ENCODE data around the gene PNLDC1. TPM values are rescaled to one million over a fixed set of nuclear protein-coding genes. Genes with fewer than 3 reads are reported as not detected.
"Not testable (repeated sequence)": the region's sequence is repeated elsewhere in the genome, so short reads cannot be mapped to it uniquely, and the experiment has no call there.

The PNLDC1 gene
- total RNA-seq, 1 experiment from 2014 or later: not detected

DNA sequence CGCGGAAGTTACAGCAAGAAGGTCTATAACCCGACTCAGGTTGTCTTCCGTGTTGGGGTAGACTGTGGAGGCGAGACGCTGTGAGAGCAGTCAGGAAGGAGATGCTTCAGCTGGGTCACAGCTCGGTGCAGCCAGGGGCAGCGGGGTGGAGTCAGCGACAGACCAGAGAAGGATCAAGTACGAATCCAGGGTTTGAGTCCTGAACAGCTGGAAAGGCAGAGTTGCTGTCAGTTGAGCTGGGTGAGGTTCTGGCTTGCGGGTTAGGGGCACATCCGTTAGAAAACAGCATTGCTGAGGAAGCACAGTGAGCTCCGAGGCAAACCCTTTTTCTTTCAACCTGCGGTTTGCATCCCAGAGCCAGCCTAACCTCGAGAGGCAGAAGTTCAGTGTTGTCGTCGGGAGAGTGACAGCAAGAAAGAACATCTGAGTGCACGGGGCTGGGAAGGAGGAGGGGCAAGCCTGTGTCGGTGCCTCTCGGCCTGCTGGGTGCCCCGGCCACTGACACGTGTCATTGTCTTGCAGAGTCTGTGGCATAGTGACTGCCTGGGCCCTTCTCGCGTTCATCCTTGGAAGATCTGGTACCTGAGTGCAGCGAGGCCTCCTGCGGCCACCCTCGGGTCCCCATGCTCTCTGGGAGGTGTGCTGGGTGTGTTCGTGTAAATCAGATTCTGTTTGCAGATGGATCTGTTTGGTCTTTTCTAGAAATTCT, 20.0 kb downstream of the PNLDC1 start:
- no peak for DNase-seq (ENCODE audit: low read depth)

DNA sequence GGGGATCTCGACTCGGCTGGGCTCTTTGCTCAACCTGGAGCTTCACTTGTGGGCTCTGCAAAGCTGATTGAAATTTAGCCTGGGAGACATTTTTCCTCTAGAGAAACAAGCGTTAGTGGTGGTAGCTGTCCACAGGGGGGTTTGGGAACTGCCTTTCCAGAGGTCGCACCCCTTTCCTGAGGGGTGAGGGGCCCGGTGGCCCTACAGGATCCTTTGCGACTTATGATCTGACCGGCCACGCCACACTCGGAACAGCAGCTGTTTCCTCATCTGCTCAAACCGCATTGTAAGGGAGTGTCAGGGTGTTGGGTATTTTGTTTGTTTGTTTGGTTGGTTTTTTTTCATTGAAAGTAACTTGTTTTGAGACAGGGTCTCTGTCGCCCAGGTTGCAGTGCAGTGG, 21.0 kb downstream of the PNLDC1 start:
- no peak for DNase-seq (ENCODE audit: low read depth)

DNA sequence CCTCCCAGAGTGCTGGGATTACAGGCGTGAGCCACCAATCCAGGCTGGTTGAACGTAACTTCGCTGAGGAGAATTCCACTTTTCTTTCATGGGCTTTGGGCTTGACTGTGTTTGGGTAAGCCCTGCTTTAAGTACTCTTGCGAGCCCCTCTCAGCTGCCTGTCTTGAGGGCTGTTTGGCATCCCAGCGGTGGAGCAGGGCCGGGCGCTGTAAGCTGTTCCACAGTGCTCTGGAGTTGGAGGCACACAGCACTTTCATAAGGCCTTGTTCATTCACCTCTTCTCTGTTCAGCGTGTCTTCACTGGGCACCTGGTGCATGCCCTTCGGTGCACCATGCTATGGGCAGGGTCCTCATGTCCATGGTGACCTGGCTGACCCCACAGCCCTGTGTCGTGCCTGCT, 21.6 kb downstream of the PNLDC1 start:
- DNase-seq (ENCODE audit: low read depth): no peak

DNA sequence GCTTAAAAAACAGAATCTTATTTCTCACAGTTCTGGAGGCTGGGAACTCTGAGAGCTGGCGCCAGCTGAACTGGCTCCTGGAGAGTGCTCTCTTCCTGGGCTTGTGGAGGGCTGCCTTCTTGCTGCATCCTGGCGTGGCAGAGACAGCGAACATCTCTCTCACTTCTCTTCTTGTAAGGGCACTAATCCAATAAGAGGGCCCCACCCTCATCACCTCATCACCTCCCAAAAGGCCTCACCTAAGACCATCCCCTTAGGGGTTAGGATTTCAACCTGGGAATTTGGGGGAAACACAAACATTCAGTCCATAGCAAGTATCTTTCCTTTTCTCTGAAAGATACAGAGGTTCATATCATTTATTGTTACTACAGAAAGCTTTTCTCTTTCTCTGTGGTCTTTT, 23.9 kb downstream of the PNLDC1 start:
- no peak for DNase-seq (ENCODE audit: low read depth)

DNA sequence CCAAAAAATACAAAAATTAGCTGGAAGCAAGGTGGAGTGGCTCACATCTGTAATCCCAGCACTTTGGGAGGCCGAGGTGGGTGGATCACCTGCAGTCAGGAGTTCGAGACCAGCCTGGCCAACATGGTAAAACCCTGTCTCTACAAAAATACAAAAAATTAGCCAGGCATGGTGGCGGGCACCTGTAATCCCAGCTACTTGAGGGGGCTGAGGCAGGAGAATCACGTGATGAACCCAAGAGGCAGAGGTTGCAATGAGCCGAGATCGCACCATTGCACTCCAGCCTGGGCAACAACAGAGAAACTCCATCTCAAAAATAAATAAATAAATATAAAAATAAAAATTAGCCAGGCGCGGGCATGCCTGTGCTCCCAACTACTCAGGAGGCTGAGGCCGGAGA, 24.6 kb downstream of the PNLDC1 start:
- not testable (repeated sequence) for DNase-seq (ENCODE audit: low read depth)

DNA sequence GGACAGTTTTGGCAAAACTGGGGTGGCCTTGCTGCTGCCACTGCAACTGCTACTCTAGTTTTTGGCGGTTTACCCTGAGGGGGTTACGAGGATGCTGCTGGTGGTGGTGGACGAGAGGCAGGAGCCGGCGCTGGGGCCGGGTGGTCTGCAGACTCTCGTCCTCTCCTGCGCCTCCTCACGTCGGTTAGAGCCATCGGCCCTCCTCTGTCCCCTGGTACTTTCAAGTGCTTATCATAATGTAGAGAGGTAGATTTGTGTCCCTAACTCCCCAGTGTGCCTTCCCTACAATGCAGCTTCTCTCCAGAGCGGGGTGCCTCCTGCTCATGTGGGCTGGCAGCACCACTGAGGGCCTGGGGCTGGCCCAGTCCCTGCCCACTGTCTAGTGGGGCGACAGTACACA, 25.9 kb downstream of the PNLDC1 start:
- no peak for DNase-seq (ENCODE audit: low read depth)

DNA sequence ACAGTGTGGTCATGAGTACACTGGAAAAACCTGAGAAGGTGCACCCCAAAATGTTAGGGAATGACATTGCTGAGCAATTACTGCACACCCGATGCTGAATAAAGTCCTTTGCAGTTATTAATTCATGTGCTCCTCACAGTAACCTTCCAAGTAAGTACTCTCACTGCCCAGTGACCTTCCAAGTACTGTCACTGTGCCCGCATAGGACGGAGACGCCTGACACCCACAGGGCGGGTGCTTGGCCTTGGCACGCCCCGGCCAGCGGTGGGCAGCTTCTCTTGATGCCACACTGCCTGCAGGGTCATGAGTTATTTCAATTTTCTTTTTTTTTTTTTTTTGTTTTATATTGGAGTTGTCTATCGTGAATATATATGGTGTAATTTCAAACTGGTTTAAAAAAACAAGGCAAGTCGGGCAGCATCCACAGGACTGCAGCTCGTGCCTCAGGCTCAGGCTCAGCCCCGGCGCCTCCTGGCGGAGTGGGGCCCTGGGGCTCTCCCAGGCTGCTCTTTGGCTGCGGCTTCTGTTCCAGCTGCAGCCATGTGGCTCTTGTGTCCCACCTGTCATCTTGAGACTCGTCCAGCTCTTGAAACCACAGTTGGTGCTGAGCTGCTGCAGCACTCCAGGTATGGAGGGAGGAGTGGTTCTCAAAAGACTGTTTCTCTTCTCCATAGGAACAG, 27.0 kb downstream of the PNLDC1 start:
- DNase-seq (ENCODE audit: low read depth): no peak

DNA sequence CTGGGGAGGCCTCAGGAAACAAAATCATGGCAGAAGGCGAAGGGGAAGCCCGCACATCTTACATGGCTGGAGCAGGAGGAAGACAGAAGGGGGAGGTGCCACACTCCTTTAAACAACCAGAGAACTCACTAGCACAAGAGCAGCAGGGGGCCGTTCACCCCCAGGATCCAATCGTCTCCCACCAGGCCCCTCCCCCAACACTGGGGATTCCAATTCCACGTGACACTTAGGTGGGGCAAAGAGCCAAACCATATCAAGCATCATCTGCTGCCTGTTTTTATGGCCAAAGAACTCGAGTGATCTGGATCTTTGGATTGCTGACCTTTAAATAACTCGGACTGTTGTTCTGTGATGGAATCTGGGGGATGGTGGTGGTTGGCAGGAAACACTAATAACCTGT, 28.0 kb downstream of the PNLDC1 start:
- DNase-seq (ENCODE audit: low read depth): no peak

DNA sequence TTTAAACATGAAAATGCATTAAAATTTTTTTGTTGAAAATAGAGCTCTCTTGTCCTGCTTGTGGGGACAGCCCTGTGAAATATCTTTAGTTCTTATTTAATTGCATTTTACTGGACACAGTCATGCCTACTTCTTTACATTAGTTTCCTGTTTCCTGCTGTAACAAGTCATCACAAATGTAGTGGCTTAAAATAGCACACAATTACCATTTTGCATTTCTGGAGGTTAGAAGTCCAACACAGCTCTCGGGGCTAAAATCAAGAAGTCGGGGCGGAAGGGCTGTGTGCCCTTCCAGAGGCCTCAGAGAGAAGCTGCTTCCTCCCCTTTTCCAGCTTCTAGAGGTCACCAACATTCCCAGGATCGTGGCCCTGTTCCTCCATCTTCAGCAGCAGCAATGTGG, 29.4 kb downstream of the PNLDC1 start:
- no peak for DNase-seq (ENCODE audit: low read depth)

DNA sequence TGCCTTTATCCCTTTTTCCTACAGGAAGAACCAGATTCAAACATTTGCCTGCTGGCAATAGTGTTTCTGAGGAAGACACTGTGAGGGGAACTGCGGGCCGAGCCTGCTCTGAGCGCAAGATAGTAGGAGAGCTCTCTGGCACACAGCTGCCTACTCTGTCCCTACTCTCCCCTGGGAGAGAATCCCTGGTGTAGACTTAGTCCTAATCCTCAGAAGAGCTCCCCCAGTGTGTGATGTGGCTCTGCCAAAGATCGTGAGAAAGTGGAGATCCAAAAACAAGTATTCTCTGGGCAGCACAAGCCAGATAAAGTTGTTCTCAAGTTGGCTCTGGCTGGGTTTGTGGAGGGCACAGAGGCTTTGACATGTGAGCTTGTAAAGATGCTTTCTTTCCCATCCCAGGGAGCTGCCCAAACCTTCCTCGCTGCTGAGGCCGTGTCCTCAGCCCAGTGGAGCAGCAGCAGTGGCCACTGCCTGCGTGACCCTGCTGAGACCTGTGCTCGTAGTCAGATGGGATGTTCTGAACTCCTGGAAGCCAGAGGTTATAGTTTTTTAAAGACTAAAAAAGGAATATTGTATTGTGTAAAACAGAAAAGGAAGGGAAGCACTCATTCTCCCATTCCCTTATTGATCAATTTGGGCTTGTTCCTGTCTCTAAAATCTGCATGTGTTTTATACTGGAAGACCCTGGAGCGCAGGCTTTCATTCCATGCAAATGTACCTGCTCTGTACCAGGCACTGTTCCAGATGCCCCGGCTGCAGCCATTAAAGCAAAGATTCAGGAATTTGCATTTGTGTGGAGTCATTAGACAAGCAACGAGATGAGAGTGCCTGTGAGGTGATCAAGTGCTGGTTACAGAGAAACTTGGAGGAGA, 30.7 kb downstream of the PNLDC1 start:
- no peak for DNase-seq (ENCODE audit: low read depth)

DNA sequence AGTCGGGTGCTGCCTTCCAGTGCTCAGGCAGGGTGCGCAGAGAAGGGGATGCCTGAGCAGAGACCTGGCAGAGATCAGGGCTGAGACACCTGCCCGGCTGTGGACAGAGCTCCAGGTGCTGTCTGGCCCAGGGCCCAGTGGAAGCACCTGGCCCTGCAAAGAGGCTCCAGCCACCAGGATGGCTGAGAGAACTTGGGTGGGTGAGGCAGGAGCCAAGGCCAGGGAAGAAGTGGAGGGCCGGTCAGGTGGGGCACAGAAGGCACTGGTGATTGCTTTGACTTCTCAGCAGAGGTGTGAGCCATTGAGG, 31.2 kb downstream of the PNLDC1 start:
- no peak for DNase-seq (ENCODE audit: low read depth)

DNA sequence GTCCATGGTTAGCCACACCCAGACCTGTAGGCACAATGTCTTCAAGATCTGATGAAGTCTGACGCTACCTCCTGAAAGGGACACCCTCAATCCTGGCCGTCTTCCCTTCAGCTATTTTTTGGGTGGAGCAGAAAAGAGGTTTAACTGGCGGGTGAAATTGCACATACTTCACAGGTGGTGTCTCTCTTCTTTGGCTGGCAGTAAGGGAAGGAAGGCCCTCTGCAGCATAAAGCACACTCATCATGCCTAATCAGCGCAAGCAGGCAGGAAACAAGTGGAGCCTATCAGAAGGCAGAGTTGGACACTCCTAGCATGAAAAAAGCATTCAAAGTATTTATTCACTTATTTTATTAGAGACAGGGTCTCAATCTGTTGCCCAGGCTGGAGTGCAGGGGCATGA, 32.9 kb downstream of the PNLDC1 start:
- no peak for DNase-seq (ENCODE audit: low read depth)

DNA sequence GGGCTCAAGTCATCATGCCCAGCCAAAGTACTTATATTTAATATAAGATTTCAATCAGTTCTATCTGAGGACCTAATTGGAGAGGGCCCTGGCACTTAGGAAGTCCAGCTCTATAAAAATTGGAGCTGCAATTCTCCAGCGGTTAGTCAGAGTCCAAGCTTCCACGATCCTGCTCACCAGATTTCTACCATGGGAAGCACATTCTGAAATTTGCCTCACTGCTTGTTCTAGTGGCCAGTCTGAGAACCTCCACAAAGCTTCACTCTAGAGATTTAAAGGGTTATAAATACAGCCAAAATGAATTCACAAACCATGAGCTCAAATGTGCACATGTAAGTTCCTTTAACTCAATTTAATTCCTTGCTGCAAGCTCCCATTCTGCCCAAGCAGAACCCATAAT, 33.5 kb downstream of the PNLDC1 start:
- peak; percentile 54 for DNase-seq (ENCODE audit: low read depth)

DNA sequence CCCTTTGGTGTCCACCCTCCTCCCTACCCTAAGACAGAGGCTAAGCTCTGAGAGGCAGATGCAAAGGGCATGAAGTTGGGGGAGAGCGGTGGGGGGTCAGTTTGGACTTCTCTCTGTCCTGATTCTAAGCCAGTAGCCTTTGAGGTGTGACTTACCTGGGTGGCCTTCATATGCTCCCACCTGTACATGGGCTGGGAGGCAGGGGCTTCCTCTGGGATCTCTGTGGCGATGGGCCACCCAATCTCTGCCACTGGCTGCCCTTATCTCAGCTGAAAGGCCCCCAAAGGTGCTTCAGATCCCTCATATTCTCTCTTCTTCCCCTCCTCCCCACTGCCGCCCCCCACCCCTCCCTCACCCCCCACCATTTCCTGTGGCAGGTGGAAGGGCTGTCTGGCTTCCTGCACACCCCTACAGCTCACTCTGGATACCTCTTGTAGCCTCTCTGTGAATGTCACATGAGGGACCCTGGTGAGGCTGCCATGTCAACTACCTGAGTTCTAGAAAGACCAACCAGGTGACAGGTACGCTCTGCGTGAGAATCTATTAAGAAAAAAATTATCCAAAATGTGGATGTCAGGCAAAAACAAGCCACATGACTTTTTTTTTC, 34.0 kb downstream of the PNLDC1 start:
- DNase-seq (ENCODE audit: low read depth): no peak

DNA sequence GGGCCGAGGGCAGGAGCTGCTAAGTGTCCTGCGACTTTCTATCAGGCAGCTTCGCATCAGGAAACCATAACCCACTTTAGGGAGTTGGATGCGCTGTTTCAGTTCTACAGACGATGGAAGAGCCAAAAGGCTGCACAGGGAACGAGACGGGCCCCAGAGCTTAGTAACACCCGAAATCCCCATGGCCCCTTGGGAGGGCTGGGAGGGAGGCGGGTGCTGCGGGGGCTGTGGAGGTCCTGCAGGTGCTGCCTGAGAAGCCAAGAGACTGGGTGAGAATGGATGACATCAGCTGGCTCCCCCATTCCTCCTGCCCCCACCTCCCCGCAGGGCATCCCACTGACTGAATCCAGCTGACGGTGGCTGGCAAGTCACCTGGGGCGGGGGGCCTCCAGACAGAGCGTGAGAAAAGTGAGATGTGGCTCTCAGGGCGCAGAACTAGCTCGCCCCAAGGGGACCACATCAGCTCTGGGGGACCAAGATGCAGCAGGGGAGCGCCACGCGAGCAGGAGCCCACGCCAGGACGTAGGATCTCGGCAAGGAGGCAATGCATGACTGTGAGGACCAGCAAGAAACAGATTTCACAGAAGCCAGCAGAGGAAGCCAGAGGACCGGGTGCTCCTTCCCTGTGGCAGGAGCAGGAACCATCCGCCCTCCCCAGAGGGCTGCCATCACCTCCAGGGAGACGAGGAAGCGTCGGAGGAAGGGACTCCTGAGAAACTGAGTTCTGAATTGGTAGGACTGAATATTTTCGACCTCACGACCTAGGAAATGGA, 36.8 kb downstream of the PNLDC1 start:
- no peak for DNase-seq (ENCODE audit: low read depth)

DNA sequence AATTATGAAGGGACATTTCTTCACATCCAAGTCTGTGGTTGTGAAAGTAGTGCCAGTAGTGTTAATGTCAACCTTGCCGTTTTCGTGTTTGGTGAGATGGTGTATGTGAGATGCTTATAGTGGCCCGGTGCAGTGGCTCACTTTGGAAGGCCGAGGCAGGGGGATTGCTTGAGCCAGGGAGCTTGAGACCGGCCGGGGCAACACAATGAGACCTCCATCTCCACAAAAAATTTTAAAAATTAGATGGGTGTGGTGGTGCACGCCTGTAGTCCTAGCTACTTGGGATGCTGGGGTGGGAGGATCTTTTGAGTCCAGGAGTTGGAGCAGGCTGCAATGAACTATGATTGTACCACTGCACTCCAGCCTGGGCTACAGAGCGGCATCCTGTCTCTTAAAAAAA, 37.4 kb downstream of the PNLDC1 start:
- DNase-seq (ENCODE audit: low read depth): no peak

DNA sequence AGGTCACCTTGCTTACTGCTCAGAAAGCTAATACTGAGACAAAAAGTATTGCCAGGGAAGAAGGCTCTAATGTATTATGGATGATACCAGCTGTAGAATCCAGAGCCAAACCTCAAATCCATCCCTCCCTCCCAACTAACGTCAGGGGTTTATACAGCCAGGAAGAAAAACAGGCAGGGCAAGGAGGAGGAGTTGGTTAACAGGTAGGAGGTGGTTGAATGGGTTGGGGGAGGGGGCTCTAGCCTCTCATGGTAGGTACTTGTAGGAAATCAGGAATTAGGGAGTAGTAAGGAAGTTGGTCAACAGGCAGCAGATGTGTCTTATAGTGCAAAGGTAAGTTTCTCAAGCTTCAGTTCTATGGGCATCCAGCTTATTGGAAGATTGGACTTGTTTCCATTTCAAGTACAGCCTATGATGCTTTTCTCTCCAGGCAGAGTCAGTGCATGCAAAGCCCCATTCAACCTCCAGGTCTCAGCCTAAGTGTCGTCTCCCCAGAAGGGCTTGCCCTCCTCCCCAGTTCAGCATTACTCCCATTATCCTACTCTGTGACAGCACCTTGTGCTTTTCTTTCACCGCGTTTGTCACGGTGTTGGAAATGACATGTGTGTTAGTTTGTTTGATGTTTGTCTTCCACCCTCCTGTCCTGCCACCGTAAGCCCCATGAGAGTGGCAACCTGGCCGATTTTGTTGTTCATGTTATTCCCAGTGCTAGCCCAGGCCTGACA, 38.1 kb downstream of the PNLDC1 start:
- no peak for DNase-seq (ENCODE audit: low read depth)

DNA sequence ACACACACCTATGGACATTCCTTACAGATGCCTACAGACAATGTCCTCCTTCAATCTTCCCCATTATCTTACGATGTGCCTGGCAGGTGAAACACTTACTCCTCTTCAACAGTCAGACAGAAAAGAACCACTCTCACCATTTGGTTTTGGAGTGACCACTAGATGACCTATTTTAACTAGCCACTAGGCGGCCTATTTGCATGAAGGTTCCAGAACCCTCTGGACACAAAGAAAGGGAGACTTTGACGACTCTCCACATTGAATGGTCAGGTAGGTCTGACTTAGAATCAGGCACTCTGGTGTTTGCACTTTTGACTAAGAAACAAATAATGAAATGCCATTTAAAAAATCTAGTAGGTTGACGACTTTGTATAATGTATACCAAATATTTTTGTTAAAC, 42.0 kb downstream of the PNLDC1 start:
- peak; percentile 41 for DNase-seq (ENCODE audit: low read depth)

DNA sequence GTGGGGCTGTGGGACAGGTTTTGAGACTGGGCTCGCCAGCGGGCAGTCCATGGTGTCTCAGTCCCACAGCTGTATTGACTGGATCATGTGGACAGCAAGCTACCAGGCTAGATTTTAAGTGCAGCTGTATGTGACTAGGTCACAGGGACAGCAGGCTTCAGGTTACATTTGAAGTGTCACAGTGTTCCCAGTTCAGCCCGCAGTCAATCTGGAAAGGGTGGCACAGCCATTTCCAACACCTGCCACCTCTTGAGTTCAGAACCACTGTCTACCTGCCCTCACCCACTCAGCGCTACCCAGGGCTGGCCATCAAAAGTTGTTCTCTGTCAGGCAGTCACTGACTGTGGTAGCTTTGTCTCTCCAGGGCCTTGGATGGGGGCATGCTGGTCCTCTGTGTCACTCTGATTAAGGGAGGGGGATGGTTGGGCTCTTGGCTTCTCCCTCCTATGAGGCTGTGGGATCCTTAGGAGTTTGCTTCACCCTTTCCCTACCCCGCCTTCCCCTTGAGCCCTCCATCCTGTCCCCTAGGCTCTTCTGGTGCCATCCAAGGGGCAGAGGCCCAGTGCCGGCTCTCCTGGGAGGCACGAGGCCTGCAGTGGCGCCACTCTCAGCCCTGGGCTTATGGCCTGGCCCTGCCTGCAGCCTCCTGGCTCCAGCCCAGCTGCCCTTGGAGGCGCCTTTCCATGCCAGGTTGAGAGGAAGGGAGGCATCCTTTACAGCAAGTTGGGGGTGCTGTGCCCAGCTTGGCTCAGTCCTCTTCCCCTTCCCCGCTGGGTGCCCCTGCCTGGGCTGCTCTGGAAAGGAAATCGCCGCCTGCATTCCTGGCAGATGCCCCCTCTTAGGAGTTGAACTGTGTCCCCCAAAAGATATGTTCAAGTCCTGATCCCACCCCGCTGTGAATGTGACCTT, 44.9 kb downstream of the PNLDC1 start:
- no peak for DNase-seq (ENCODE audit: low read depth)

DNA sequence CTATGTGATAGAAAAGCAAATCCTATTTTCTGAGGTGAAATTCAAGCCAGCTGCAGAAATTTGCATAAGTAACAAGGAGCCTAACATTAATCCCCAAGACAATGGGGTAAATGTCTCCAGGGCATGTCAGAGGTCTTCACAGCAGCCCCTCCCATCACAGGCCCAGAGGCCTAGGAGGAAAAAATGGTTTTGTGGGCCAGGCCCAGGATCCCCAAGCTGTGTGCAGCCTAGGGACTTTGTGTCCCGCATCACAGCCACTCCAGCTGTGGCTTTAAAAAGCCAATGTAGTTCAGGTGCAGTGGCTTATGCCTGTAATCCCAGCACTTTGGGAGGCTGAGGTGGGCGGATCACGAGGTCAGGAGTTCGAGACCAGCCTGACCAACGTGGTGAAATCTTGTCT, 48.5 kb downstream of the PNLDC1 start:
- DNase-seq (ENCODE audit: low read depth): not testable (repeated sequence)
